ENCODE measurements around the gene FBXL15. TPM values are rescaled to one million over a fixed set of nuclear protein-coding genes. Genes with fewer than 3 reads are reported as not detected.

FBXL15 gene
- total and polyA plus RNA-seq, 4 donors: 9.4 to 40.4 (median 18.6) TPM

DNA sequence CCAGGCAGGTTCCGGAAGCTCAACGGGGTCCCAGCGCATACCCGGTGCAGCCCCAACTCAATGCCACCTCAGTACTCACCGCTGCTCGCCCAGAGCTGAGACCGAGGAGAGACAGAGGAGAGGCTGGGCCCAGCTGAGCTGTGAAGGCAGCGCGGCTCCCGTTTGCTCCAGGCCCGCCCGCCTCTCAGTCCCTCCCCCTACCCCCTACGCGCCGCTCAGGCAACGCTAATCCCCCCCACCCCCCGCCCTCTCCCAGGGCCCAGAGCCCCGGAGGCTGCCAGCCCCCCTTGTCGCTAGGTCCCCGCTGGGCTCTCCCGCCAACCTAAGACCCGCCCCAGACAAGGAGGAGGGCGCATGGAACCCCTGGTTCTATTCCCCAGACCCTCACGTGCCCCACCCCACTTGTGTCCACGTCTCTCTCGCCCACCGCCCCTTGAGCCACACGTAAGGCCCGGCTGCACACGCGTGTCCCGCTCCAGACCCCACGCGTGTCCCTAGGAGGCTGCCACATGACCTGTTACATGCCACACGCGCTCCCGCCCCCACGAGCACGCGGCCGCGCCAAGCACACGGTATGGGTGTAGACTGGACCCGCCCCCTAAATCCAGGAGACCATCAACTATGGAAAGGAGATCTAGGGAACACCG lies 1.9 kb upstream of the FBXL15 start, which contains the start of gene PSD:
PSD (minus strand) TSS at position 164 of the 647 bp plus-strand sequence. CDS start 1,747 bp downstream, outside the sequence.
- ATAC-seq (ENCODE audit: insufficient read depth, low FRiP score) (no peak), DNase-seq (no peak)
- Histone ChIP-seq H3K9ac (ENCODE audit: insufficient read depth in 1 of 2, low read length in 2 of 2) (no peak within 1 kb of the TSS), H3K4me3 (no peak within 1 kb of the TSS), H3K27me3 (ENCODE audit: control insufficient read depth in 3 of 3, insufficient read depth in 3 of 3, low read length in 2 of 3) (peaks cover 1 to 23% (median 10%) of the 10 kb centered on the region in 3 donors), H3K9me3 (ENCODE audit: control insufficient read depth in 4 of 4, insufficient read depth in 3 of 4, low read length in 3 of 4) (no peaks in the 10 kb centered on the region), H3K27ac (ENCODE audit: low read depth in 1 of 2, low read length in 1 of 2) (no peak within 1 kb of the TSS), H3K36me3 (ENCODE audit: control insufficient read depth in 4 of 4, insufficient read depth in 4 of 4, low read length in 4 of 4) (peaks cover 0 to 9% (median 3%) of the 10 kb centered on the region in 4 donors), H3K4me1 (ENCODE audit: control insufficient read depth in 5 of 5, insufficient read depth in 5 of 5, low read length in 5 of 5) (peaks cover 0 to 28% (median 16%) of the 10 kb centered on the region in 5 donors)
- TF ChIP-seq, protein P1, sequence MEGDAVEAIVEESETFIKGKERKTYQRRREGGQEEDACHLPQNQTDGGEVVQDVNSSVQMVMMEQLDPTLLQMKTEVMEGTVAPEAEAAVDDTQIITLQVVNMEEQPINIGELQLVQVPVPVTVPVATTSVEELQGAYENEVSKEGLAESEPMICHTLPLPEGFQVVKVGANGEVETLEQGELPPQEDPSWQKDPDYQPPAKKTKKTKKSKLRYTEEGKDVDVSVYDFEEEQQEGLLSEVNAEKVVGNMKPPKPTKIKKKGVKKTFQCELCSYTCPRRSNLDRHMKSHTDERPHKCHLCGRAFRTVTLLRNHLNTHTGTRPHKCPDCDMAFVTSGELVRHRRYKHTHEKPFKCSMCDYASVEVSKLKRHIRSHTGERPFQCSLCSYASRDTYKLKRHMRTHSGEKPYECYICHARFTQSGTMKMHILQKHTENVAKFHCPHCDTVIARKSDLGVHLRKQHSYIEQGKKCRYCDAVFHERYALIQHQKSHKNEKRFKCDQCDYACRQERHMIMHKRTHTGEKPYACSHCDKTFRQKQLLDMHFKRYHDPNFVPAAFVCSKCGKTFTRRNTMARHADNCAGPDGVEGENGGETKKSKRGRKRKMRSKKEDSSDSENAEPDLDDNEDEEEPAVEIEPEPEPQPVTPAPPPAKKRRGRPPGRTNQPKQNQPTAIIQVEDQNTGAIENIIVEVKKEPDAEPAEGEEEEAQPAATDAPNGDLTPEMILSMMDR (IDR thresholded peaks at IDR 0.05; ENCODE audit: control extremely low read depth, extremely low read depth): no peak
- 4 to 6% methylated on average over 44 to 45 of the region's 45 CpGs for WGBS, 2 donors

DNA sequence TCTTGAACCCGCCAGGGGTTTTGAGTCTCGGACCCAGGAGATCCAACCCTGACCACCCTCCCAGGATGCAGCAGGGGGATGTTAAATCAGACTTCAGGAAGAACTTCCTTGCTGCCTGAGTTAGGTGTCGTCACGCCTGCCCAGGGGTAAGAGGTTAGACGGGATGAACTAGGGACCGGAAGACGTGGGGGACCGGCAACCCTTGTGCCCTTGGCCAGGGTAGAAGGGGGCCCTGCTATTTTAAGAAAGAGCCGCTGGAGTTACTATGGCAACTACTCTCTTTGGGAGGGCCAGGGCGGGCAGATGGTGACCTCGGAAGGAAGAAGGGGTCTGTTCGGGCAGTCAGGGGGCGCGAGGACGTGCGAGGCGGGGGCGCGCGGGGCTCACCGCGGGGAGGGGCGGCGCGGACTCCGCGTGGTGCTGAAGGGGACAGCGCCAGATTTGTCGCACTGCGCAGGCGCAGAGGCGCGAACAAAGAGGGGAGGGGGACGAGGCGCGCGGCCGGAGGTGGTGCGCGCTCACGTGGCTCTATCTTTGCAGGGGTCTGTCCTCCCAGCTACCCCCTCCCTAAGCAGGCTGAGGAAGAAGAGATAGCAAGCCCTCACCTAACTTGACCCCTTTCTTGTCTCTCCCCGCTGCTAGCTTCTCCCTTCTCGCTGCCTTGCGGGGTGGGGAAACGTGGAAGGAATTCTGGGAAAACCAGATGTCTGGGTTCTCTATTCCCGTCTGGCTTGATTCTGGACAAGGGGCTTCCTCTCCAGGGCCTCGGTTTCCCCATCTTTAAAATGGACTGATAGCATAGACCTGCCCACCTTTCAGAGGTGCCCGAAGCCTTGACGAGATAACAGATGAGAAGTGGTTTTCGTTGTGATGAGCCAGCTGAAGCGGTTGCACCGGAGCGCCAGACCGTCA lies 1.1 kb upstream of the FBXL15 start:
- ATAC-seq (ENCODE audit: insufficient read depth, low FRiP score) (no peak), DNase-seq (peak; percentile 61 to 71 (median 62))
- H3K27me3 ChIP-seq (ENCODE audit: control insufficient read depth in 3 of 3, insufficient read depth in 3 of 3, low read length in 2 of 3): peaks cover 0 to 21% (median 10%) of the 10 kb centered on the region in 3 donors
- no peaks in the 10 kb centered on the region for H3K9me3 ChIP-seq (ENCODE audit: control insufficient read depth in 4 of 4, insufficient read depth in 3 of 4, low read length in 3 of 4)
- no peak overlapping the region for H3K9ac ChIP-seq (ENCODE audit: insufficient read depth in 1 of 2, low read length in 2 of 2)
- no peak overlapping the region for H3K4me3 ChIP-seq
- H3K4me1 ChIP-seq (ENCODE audit: control insufficient read depth in 5 of 5, insufficient read depth in 5 of 5, low read length in 5 of 5): peaks cover 0 to 28% (median 16%) of the 10 kb centered on the region in 5 donors
- H3K36me3 ChIP-seq (ENCODE audit: control insufficient read depth in 4 of 4, insufficient read depth in 4 of 4, low read length in 4 of 4): peaks cover 0 to 14% (median 6%) of the 10 kb centered on the region in 4 donors
- H3K27ac ChIP-seq (ENCODE audit: low read depth in 1 of 2, low read length in 1 of 2): no peak overlapping the region
- 1 to 2% methylated on average over 41 to 54 of the region's 54 CpGs for WGBS, 2 donors
- TF ChIP-seq, protein P1 (IDR thresholded peaks at IDR 0.05; ENCODE audit: control extremely low read depth, extremely low read depth): no peak

GRCh38 chr10:102420181-102420713 lies 389 bp upstream of the FBXL15 start:
- 1 to 2% methylated on average over 21 of the region's 21 CpGs for WGBS, 2 donors
- ATAC-seq (ENCODE audit: insufficient read depth, low FRiP score): no peak
- Histone ChIP-seq H3K4me1 (ENCODE audit: control insufficient read depth in 5 of 5, insufficient read depth in 5 of 5, low read length in 5 of 5) (peaks cover 0 to 28% (median 16%) of the 10 kb centered on the region in 5 donors), H3K4me3 (peak overlapping the region; percentile 43), H3K27ac (ENCODE audit: low read depth in 1 of 2, low read length in 1 of 2) (peak overlapping the region; percentile 9 to 91), H3K36me3 (ENCODE audit: control insufficient read depth in 4 of 4, insufficient read depth in 4 of 4, low read length in 4 of 4) (peaks cover 0 to 17% (median 8%) of the 10 kb centered on the region in 4 donors), H3K27me3 (ENCODE audit: control insufficient read depth in 3 of 3, insufficient read depth in 3 of 3, low read length in 2 of 3) (peaks cover 0 to 17% (median 8%) of the 10 kb centered on the region in 3 donors), H3K9me3 (ENCODE audit: control insufficient read depth in 4 of 4, insufficient read depth in 3 of 4, low read length in 3 of 4) (no peaks in the 10 kb centered on the region), H3K9ac (ENCODE audit: insufficient read depth in 1 of 2, low read length in 2 of 2) (peak overlapping the region in 1 of 2 donors; percentile 82)
- TF ChIP-seq, protein P1 (IDR thresholded peaks at IDR 0.05; ENCODE audit: control extremely low read depth, extremely low read depth): no peak
- DNase-seq: no peak
